CD4-positive, alpha-beta T cell treated with Interleukin-17A for 1 hour (primary cell): Measurements from ENCODE around the gene PRRT2.

Experiments used
- DNase-seq: peaks from one replicate; pipeline ENCODE4 v3.0.0-alpha.2; 2020

PRRT2 gene

DNA sequence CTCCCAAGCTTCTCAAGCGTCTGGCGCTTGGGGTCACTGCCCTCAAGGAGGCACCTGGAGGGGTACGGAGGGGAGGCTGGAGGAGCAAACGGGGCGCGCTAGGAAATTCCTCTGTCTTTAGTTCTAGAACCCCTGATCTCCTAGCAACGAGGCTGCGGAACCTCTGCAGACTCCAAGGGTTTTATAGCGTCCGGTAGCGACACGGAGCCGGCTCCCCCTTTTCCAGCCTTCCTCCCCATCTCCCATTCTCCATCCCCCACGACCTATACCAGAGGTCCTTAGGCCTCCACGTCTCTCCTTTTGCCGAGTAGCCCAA lies 51.6 kb downstream of the PRRT2 start:
- DNase-seq: no peak

GRCh38 chr16:29864205-29864604 lies 52.2 kb downstream of the PRRT2 start:
- no peak for DNase-seq
